Tibial nerve (tissue), 4 donors: ENCODE data around the gene CEP95. TPM values are rescaled to one million over a fixed set of nuclear protein-coding genes. Genes with fewer than 3 reads are reported as not detected.

ENCODE experiments used
- DNase-seq, 2 donors: peaks; one replicate each; pipeline ENCODE4 v3.0.0-alpha.2; 2019; ENCODE audit warnings: low spot score in 2 of 2
- H3K27ac ChIP-seq, 4 donors: fragments of 200-600 bp; sonication (generic) in 3 of 4; one replicate each; pipeline ENCODE4 v1.5.1; 2017 to 2019; ENCODE audit warnings: mild to moderate bottlenecking in 1 of 4
- H3K27me3 ChIP-seq, 2 donors: fragments of 200-600 bp; sonication (generic) in 1 of 2; one replicate each; pipeline versions ENCODE4 v1.5.1 to v1.6.0; 2017 to 2019
- H3K36me3 ChIP-seq, 3 donors: fragments of 200-600 bp; sonication (generic); one replicate each; pipeline ENCODE4 v1.5.1; 2018 to 2019
- H3K4me1 ChIP-seq, 4 donors: fragments of 200-600 bp; sonication (generic) in 3 of 4; one replicate each; pipeline ENCODE4 v1.5.1; 2017 to 2019
- H3K4me3 ChIP-seq, 4 donors: fragments of 200-600 bp; sonication (generic) in 3 of 4; one replicate each; pipeline ENCODE4 v1.5.1; 2017 to 2019; ENCODE audit warnings: mild to moderate bottlenecking in 1 of 4, moderate library complexity in 1 of 4
- H3K9me3 ChIP-seq, 4 donors: fragments of 200-600 bp; sonication (generic) in 3 of 4; one replicate each; pipeline ENCODE4 v1.5.1; 2017 to 2019
- CTCF ChIP-seq, 5 experiments: fragments of 200-600 bp in 3 of 5; fragments of 450-650 bp in 2 of 5; sonication (generic) in 3 of 5; IDR thresholded peaks; one replicate each; pipeline ENCODE4 v1.5.1; 2016 to 2019; ENCODE audit warnings: antibody characterized with exemption in 5 of 5, mild to moderate bottlenecking in 3 of 5, moderate library complexity in 2 of 5
- EP300 ChIP-seq, 2 donors: sonication (generic); formaldehyde crosslinking; IDR thresholded peaks; one replicate each; pipeline ENCODE4 v1.6.1; 2017; ENCODE audit warnings: antibody characterized with exemption in 2 of 2, mild to moderate bottlenecking in 1 of 2
- POLR2A ChIP-seq, 2 donors: fragments of 450-650 bp; IDR thresholded peaks; one replicate each; pipeline ENCODE4 v1.6.1; 2017; ENCODE audit warnings: antibody characterized with exemption in 2 of 2, mild to moderate bottlenecking in 2 of 2, moderate library complexity in 2 of 2
- WGBS, 2 donors: methylation state at CpG; one replicate each; pipeline ENCODE4 v1.1.5; 2018; 5-methylcytosine and 5-hydroxymethylcytosine counted together
- total RNA-seq, 4 donors: library from RNA; depleted of rRNA; stranded (reverse); fragments of >200 nt; gene quantifications; one replicate each; pipeline ENCODE4 v1.1.0, GENCODE V29; 2016

Gene CEP95
- total RNA-seq, 4 donors from 2014 or later = 45.7 to 73.9 (median 59.3) TPM

- Histone ChIP-seq H3K27ac (peak overlapping the region; percentile 63 to 88 (median 76)), H3K4me1 (peaks cover 0 to 75% (median 17%) of the 10 kb centered on the region in 4 donors), H3K9me3 (no peaks in the 10 kb centered on the region), H3K4me3 (peak overlapping the region; percentile 55 to 78 (median 72)), H3K27me3 (no peaks in the 10 kb centered on the region), H3K36me3 (peaks cover 6 to 58% (median 21%) of the 10 kb centered on the region in 3 donors)
- 0 to 1% methylated on average over 20 of the region's 20 CpGs for WGBS, 2 donors
- no peak for DNase-seq
- TF ChIP-seq CTCF (IDR thresholded peaks at IDR 0.05) (no peak), EP300 (IDR thresholded peaks at IDR 0.05) (no peak), POLR2A (IDR thresholded peaks at IDR 0.05) (no peak)
Measured at GRCh38 chr17:64496348-64496785, 10.4 kb upstream of the CEP95 start.

GRCh38 chr17:64496786-64497564 lies 9.8 kb upstream of the CEP95 start, which contains the start of gene POLG2:
TSS of gene POLG2 (minus strand) at chr17:64497054. CDS start at chr17:64496968, 86 bp downstream.
- Histone ChIP-seq H3K27ac (peak within 1 kb of the TSS; percentile 63 to 88 (median 76)), H3K9me3 (no peaks in the 10 kb centered on the region), H3K4me1 (peaks cover 0 to 81% (median 18%) of the 10 kb centered on the region in 4 donors), H3K36me3 (peaks cover 7 to 58% (median 27%) of the 10 kb centered on the region in 3 donors), H3K27me3 (no peaks in the 10 kb centered on the region), H3K4me3 (peak within 1 kb of the TSS; percentile 55 to 78 (median 72))
- DNase-seq = peak; percentile 82 to 86
- 1% methylated on average over 39 to 45 of the region's 50 CpGs for WGBS, 2 donors
- TF ChIP-seq EP300 (IDR thresholded peaks at IDR 0.05) (peak; percentile 45 to 82), CTCF (IDR thresholded peaks at IDR 0.05) (peak in 4 of 5 experiments; percentile 42 to 55 (median 48)), POLR2A (IDR thresholded peaks at IDR 0.05) (peak in 1 of 2 donors; percentile 58)

GRCh38 chr17:64497565-64498035 lies 9.2 kb upstream of the CEP95 start:
- no peak for TF ChIP-seq EP300 (IDR thresholded peaks at IDR 0.05)
- no peak for TF ChIP-seq CTCF (IDR thresholded peaks at IDR 0.05)
- no peak for TF ChIP-seq POLR2A (IDR thresholded peaks at IDR 0.05)
- peaks cover 0 to 87% (median 22%) of the 10 kb centered on the region in 4 donors for H3K4me1 ChIP-seq
- H3K9me3 ChIP-seq = no peaks in the 10 kb centered on the region
- 48 to 54% methylated on average over 4 of the region's 4 CpGs for WGBS, 2 donors
- no peaks in the 10 kb centered on the region for H3K27me3 ChIP-seq
- peak overlapping the region; percentile 55 to 78 (median 72) for H3K4me3 ChIP-seq
- DNase-seq = no peak
- H3K27ac ChIP-seq = peak overlapping the region; percentile 63 to 88 (median 76)
- H3K36me3 ChIP-seq = peaks cover 8 to 60% (median 32%) of the 10 kb centered on the region in 3 donors

- 50 to 58% methylated on average over 7 of the region's 7 CpGs for WGBS, 2 donors
- Histone ChIP-seq H3K27me3 (no peaks in the 10 kb centered on the region), H3K4me3 (no peak overlapping the region), H3K27ac (peak overlapping the region in 1 of 4 donors; percentile 9), H3K4me1 (peaks cover 0 to 91% (median 31%) of the 10 kb centered on the region in 4 donors), H3K9me3 (no peaks in the 10 kb centered on the region), H3K36me3 (peaks cover 15 to 60% (median 41%) of the 10 kb centered on the region in 3 donors)
- TF ChIP-seq EP300 (IDR thresholded peaks at IDR 0.05) (no peak), POLR2A (IDR thresholded peaks at IDR 0.05) (no peak), CTCF (IDR thresholded peaks at IDR 0.05) (no peak)
- DNase-seq = no peak
Measured at GRCh38 chr17:64498308-64499203, 8.2 kb upstream of the CEP95 start.
